HuH-7 (cell line): ENCODE data around the gene FRMD1.

ENCODE experiments used
- DNase-seq: peaks from one replicate; pipeline ENCODE4 v3.0.0; 2011; ENCODE audit warnings: low spot score

The FRMD1 gene

GRCh38 chr6:168111911-168112310 is 32.9 kb upstream of the FRMD1 start:
- DNase-seq = no peak

GRCh38 chr6:168110437-168110836 is 31.4 kb upstream of the FRMD1 start:
- no peak for DNase-seq

GRCh38 chr6:168109171-168109570 is 30.2 kb upstream of the FRMD1 start:
- DNase-seq = no peak

- DNase-seq = no peak
Measured at GRCh38 chr6:168107191-168107983, 28.4 kb upstream of the FRMD1 start.

GRCh38 chr6:168106633-168107005 is 27.6 kb upstream of the FRMD1 start:
- DNase-seq = no peak

- no peak for DNase-seq
Measured at GRCh38 chr6:168105813-168106632, 27.0 kb upstream of the FRMD1 start.

GRCh38 chr6:168104636-168105035 is 25.6 kb upstream of the FRMD1 start:
- no peak for DNase-seq

GRCh38 chr6:168103050-168103830 is 24.2 kb upstream of the FRMD1 start:
- DNase-seq = no peak

GRCh38 chr6:168102315-168102985 is 23.4 kb upstream of the FRMD1 start:
- DNase-seq = no peak

- no peak for DNase-seq
Measured at GRCh38 chr6:168101590-168102314, 22.7 kb upstream of the FRMD1 start.

GRCh38 chr6:168100803-168101589 is 22.0 kb upstream of the FRMD1 start:
- DNase-seq = no peak

- no peak for DNase-seq
Measured at GRCh38 chr6:168100011-168100802, 21.2 kb upstream of the FRMD1 start.

GRCh38 chr6:168099201-168100010 is 20.4 kb upstream of the FRMD1 start:
- no peak for DNase-seq

- DNase-seq = no peak
Measured at GRCh38 chr6:168098431-168098861, 19.4 kb upstream of the FRMD1 start.

- DNase-seq = no peak
Measured at GRCh38 chr6:168097621-168098430, 18.8 kb upstream of the FRMD1 start.

- DNase-seq = no peak
Measured at GRCh38 chr6:168097221-168097620, 18.2 kb upstream of the FRMD1 start.

GRCh38 chr6:168096271-168096764 is 17.3 kb upstream of the FRMD1 start:
- DNase-seq = no peak
